GM12864 (cell line): ENCODE measurements around the gene NECTIN2.
A peak's percentile ranks its signal among the peaks of the same experiment; 100 is the strongest.

ENCODE experiments used
- DNase-seq: peaks from one replicate; pipeline ENCODE4 v3.0.0-alpha.2; 2011; ENCODE audit warnings: low read depth
- H3K4me3 ChIP-seq: 2 replicates; pipeline ENCODE4 v1.5.1; 2011; ENCODE audit warnings: mild to moderate bottlenecking, low read depth, low read length, control low read depth
- CTCF ChIP-seq: IDR thresholded peaks from 2 replicates; pipeline ENCODE4 v1.5.1; 2011; ENCODE audit warnings: low read depth, mild to moderate bottlenecking, moderate library complexity, low read length, control low read depth, inconsistent platforms; ENCODE audit errors: missing control alignments

NECTIN2 gene

GRCh38 chr19:44894052-44894400 is 47.9 kb downstream of the NECTIN2 start:
- H3K4me3 ChIP-seq: no peak overlapping the region
- no peak for TF ChIP-seq CTCF
- no peak for DNase-seq

- no peak overlapping the region for H3K4me3 ChIP-seq
- DNase-seq: no peak
- no peak for TF ChIP-seq CTCF
Observed at GRCh38 chr19:44894946-44895345, 48.8 kb downstream of the NECTIN2 start.

- H3K4me3 ChIP-seq: no peak overlapping the region
- TF ChIP-seq CTCF: no peak
- no peak for DNase-seq
Observed at GRCh38 chr19:44897835-44898234, 51.7 kb downstream of the NECTIN2 start.

- DNase-seq: no peak
- no peak for TF ChIP-seq CTCF
Observed at GRCh38 chr19:44900328-44901244, 54.5 kb downstream of the NECTIN2 start.

GRCh38 chr19:44903216-44903601 is 57.1 kb downstream of the NECTIN2 start:
- no peak for DNase-seq
- TF ChIP-seq CTCF: no peak
- no peak overlapping the region for H3K4me3 ChIP-seq

More at GRCh38 chr19:44900328-44901244, 54.5 kb downstream of the NECTIN2 start:
- no peak overlapping the region for H3K4me3 ChIP-seq

- H3K4me3 ChIP-seq: no peak overlapping the region
- no peak for DNase-seq
- TF ChIP-seq CTCF: peak; percentile 93
Observed at GRCh38 chr19:44903602-44904425, 57.7 kb downstream of the NECTIN2 start.
